Keratinocyte (primary cell): ENCODE results near the gene CCL2. TPM values are rescaled to one million over a fixed set of nuclear protein-coding genes. Genes with fewer than 3 reads are reported as not detected.

Experiments
- DNase-seq: peaks from one replicate; pipeline ENCODE4 v3.0.0-alpha.2; 2011; ENCODE audit warnings: low read depth, missing footprints, low spot score
- FAIRE-seq: peaks from 2 replicates; lab custom pipeline; 2011; peaks lifted over from hg19 to GRCh38; lab: Jason Lieb, UNC
- H2AFZ ChIP-seq: 2 replicates; pipeline ENCODE4 v1.6.0; 2012; ENCODE audit warnings: low read length, control low read depth, inconsistent platforms; ENCODE audit not compliant: control insufficient read depth
- H3K27ac ChIP-seq: 2 replicates; pipeline ENCODE4 v1.5.1; 2011; ENCODE audit warnings: low read length; ENCODE audit not compliant: control insufficient read depth, insufficient read depth
- H3K27me3 ChIP-seq: 3 replicates; pipeline ENCODE4 v1.6.0; 2011; ENCODE audit warnings: low read length; ENCODE audit not compliant: control insufficient read depth, insufficient read depth; ENCODE audit errors: extremely low read depth
- H3K36me3 ChIP-seq, 2 experiments: 2 replicates in 1 of 2; 3 replicates in 1 of 2; pipeline ENCODE4 v1.5.1; 2011; ENCODE audit warnings: low read length in 2 of 2, mild to moderate bottlenecking in 1 of 2; ENCODE audit not compliant: control insufficient read depth in 2 of 2, insufficient read depth in 2 of 2; ENCODE audit errors: extremely low read depth in 1 of 2
- H3K4me1 ChIP-seq: 3 replicates; pipeline ENCODE4 v1.5.1; 2011; ENCODE audit warnings: low read length; ENCODE audit not compliant: control insufficient read depth, insufficient read depth; ENCODE audit errors: extremely low read depth
- H3K4me2 ChIP-seq: 3 replicates; pipeline ENCODE4 v1.6.0; 2011; ENCODE audit warnings: low read depth, low read length; ENCODE audit not compliant: control insufficient read depth, insufficient read depth; ENCODE audit errors: extremely low read depth
- H3K4me3 ChIP-seq, 3 experiments: fragments of 200-600 bp in 1 of 3; sonication (generic) in 1 of 3; 2 replicates in 2 of 3; 3 replicates in 1 of 3; pipeline ENCODE4 v1.5.1; 2011 to 2016; ENCODE audit warnings: low read length in 3 of 3, mild to moderate bottlenecking in 3 of 3, control low read depth in 2 of 3, inconsistent platforms in 1 of 3, low read depth in 1 of 3, mixed read lengths in 1 of 3, mixed run types in 1 of 3, moderate library complexity in 1 of 3; ENCODE audit not compliant: control insufficient read depth in 2 of 3, insufficient read depth in 2 of 3; ENCODE audit errors: extremely low read depth in 1 of 3
- H3K79me2 ChIP-seq: 2 replicates; pipeline ENCODE4 v1.6.0; 2012; ENCODE audit warnings: low read length; ENCODE audit not compliant: control insufficient read depth, insufficient read depth
- H3K9ac ChIP-seq: 3 replicates; pipeline ENCODE4 v1.6.0; 2011; ENCODE audit warnings: low read length; ENCODE audit not compliant: control insufficient read depth, insufficient read depth; ENCODE audit errors: extremely low read depth
- H3K9me1 ChIP-seq: 3 replicates; pipeline ENCODE4 v1.6.0; 2011; ENCODE audit warnings: low read length; ENCODE audit not compliant: control insufficient read depth, insufficient read depth; ENCODE audit errors: extremely low read depth
- H3K9me3 ChIP-seq: 2 replicates; pipeline ENCODE4 v1.5.1; 2012; ENCODE audit warnings: low read depth, low read length; ENCODE audit not compliant: control insufficient read depth
- H4K20me1 ChIP-seq: 3 replicates; pipeline ENCODE4 v1.6.0; 2011; ENCODE audit warnings: low read length; ENCODE audit not compliant: control insufficient read depth, insufficient read depth; ENCODE audit errors: extremely low read depth
- EZH2 ChIP-seq: IDR thresholded peaks from one replicate; pipeline ENCODE4 v1.6.1; 2012; ENCODE audit warnings: inconsistent platforms, mild to moderate bottlenecking, low read length, moderate library complexity
- dilution Hi-C: fragments of 300-500 bp; cut with MboI; formaldehyde crosslinking; loops from one replicate; pipeline ENCODE4 v1.7.0; 2020; ENCODE audit warnings: low sequenced_read_pairs; ENCODE audit not compliant: extremely low pct_ligation_motif_present
- polyA plus RNA-seq, 5 experiments: library from polyadenylated mRNA; depleted of rRNA in 3 of 5; stranded (reverse) in 3 of 5; stranded (forward) in 1 of 5; unstranded in 1 of 5; fragments of >200 nt; gene quantifications; 1 replicate in 1 of 5; 2 replicates in 3 of 5; 3 replicates in 1 of 5; pipeline versions ENCODE4 v1.2.1 to v1.2.3, GENCODE V29; 2011 to 2012; ENCODE audit warnings: missing spikeins in 2 of 5, low read depth in 1 of 5, low replicate concordance in 1 of 5
- TF ChIP-seq, protein P1 (sequence below), 3 experiments: IDR thresholded peaks in 1 of 3; conservative IDR thresholded peaks in 1 of 3; optimal IDR thresholded peaks in 1 of 3; 2 replicates in 2 of 3; 3 replicates in 1 of 3; pipeline versions ENCODE3 to v1.5.1; 2011; ENCODE audit warnings: low read length in 3 of 3, mild to moderate bottlenecking in 3 of 3, moderate library complexity in 2 of 3, control low read depth in 1 of 3, inconsistent platforms in 1 of 3; ENCODE audit not compliant: insufficient read depth in 2 of 3; ENCODE audit errors: extremely low read depth in 1 of 3

Gene CCL2
- polyA plus RNA-seq, 1 donor (not counting 4 experiments of a cell fraction or from before 2014, with no cell fraction given), result 0.24 TPM

GRCh38 chr17:34234616-34235015 is 20.5 kb upstream of the CCL2 start:
- no peak overlapping the region for H3K27ac ChIP-seq
- no peak overlapping the region for H3K4me3 ChIP-seq
- FAIRE-seq (no peak), DNase-seq (no peak)
- H3K36me3 ChIP-seq, result no peaks in the 10 kb centered on the region
- H3K27me3 ChIP-seq, result no peaks in the 10 kb centered on the region
- H3K79me2 ChIP-seq, result no peaks in the 10 kb centered on the region
- no peaks in the 10 kb centered on the region for H3K4me1 ChIP-seq
- H3K9me3 ChIP-seq, result no peaks in the 10 kb centered on the region
- dilution Hi-C loops, result no loop called here
- H4K20me1 ChIP-seq, result no peaks in the 10 kb centered on the region
- H3K9me1 ChIP-seq, result no peaks in the 10 kb centered on the region
- no peak overlapping the region for H2AFZ ChIP-seq
- no peak for TF ChIP-seq EZH2
- TF ChIP-seq, protein P1, sequence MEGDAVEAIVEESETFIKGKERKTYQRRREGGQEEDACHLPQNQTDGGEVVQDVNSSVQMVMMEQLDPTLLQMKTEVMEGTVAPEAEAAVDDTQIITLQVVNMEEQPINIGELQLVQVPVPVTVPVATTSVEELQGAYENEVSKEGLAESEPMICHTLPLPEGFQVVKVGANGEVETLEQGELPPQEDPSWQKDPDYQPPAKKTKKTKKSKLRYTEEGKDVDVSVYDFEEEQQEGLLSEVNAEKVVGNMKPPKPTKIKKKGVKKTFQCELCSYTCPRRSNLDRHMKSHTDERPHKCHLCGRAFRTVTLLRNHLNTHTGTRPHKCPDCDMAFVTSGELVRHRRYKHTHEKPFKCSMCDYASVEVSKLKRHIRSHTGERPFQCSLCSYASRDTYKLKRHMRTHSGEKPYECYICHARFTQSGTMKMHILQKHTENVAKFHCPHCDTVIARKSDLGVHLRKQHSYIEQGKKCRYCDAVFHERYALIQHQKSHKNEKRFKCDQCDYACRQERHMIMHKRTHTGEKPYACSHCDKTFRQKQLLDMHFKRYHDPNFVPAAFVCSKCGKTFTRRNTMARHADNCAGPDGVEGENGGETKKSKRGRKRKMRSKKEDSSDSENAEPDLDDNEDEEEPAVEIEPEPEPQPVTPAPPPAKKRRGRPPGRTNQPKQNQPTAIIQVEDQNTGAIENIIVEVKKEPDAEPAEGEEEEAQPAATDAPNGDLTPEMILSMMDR (optimal IDR thresholded peaks at IDR 0.05 in 1 of 3, IDR thresholded peaks at IDR 0.05 in 1 of 3, conservative IDR thresholded peaks at IDR 0.05 in 1 of 3; ENCODE audit: extremely low read depth in 1 of 3, insufficient read depth in 2 of 3, low read length in 3 of 3), result no peak
- H3K9ac ChIP-seq, result no peak overlapping the region
- H3K4me2 ChIP-seq, result no peak overlapping the region

- Histone ChIP-seq H3K36me3 (no peaks in the 10 kb centered on the region), H2AFZ (no peak overlapping the region), H3K9me1 (no peaks in the 10 kb centered on the region), H3K27me3 (no peaks in the 10 kb centered on the region), H3K9me3 (no peaks in the 10 kb centered on the region), H3K27ac (no peak overlapping the region), H4K20me1 (no peaks in the 10 kb centered on the region), H3K4me2 (no peak overlapping the region), H3K9ac (no peak overlapping the region), H3K4me3 (no peak overlapping the region), H3K79me2 (no peaks in the 10 kb centered on the region), H3K4me1 (no peaks in the 10 kb centered on the region)
- TF ChIP-seq, protein P1 (optimal IDR thresholded peaks at IDR 0.05 in 1 of 3, IDR thresholded peaks at IDR 0.05 in 1 of 3, conservative IDR thresholded peaks at IDR 0.05 in 1 of 3; ENCODE audit: extremely low read depth in 1 of 3, insufficient read depth in 2 of 3, low read length in 3 of 3), result no peak
- no peak for TF ChIP-seq EZH2
- FAIRE-seq (no peak), DNase-seq (no peak)
- dilution Hi-C loops, result no loop called here
Measured at GRCh38 chr17:34235389-34236028, 19.6 kb upstream of the CCL2 start.
